ENCODE results near the gene ZNF831. TPM values are rescaled to one million over a fixed set of nuclear protein-coding genes. Genes with fewer than 3 reads are reported as not detected.

ZNF831 gene
- polyA plus RNA-seq, 3 donors, result 0.09 TPM

DNA sequence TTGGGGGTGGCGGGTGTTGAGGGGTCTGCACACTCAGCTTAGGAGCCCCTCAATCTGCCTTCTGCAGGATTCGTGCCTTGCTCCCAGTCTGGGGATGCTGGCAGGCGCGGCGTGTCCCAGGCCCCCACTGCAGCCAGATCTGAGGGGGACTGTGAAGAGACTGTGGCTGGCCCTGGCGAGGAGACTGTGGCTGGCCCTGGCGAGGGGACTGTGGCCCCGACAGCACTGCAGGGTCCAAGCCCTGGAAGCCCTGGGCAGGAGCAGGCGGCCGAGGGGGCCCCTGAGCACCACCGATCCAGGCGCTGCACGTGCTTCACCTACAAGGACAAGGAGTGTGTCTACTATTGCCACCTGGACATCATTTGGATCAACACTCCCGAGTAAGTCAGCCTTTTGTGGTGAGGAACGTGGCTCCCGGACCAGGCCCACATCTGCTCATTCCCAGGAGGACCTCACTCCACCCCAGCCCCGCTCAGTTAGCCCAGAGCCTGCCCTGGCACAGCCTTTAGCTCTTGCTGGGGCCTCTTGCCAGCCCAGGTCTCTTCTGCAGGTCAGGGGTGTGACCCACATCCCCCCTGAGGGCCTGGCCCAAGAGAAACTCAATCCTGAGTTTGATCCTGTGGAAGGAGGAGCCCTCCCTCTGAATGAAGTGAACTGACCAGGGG, 137.9 kb downstream of the ZNF831 start:
- DNase-seq, result no peak

DNA sequence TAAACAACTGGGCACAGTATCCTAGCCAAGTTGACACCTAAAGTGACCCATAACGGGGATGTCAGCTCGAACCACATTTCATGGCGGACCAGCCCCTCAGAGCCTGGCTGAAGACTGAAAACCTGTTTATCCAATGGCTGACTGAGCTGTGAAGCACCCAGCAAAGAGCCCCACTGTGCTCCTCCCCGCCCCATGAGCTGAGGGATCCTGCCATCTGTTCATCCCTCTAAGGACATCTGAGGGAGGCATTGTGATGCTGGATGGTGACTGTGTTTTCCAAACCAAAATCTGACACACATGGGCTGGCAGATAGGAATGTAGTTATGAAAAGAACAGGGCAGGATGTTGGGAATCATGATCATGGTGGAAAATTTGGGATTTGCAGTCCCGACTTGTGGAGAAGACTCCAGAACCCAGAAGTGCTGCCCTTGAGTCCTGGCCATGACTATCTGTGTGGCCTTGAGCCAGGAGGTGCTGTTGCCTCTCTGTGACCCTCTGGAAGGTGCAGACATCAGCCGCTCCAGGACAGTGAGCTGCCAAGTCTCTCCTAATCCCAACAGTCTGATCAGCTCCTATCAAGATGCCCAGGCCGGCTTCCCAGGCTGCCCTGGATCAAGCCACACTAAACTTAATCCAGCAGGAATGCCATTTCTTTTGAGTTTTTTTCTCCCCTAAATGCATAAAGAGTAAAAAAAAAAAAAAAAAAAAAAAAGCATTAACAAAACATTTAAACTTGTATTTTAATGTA, 142.5 kb downstream of the ZNF831 start:
- no peak for DNase-seq

DNA sequence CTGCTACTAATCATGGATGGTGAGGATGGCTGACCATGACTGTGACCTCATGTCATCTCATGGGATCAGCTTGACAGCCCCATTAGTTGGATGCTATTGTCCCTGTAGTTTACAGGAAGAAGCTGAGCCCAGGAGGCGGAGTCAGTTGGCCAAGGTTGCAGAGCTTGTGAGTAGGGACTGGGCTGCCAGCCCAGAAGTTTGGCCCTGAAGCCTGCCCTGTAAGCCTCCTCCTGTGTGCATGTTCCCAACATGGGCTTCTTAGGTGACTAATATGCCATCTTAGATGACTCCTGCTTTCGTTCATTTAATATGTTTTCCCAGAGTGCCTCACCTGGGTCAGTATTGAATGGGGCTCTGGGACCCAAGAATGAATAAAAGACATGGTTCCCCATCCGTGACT, 143.6 kb downstream of the ZNF831 start:
- no peak for DNase-seq

Other genes starting within 250 kb of the ZNF831 start
- 100 to 1,000 TPM; 129 to 156 (median 149) TPM for gene NELFCD, start 182.6 kb upstream of the ZNF831 start, polyA plus RNA-seq (ENCODE audit: insufficient read length in 3 of 3)
- 10 to 100 TPM; 74.9 to 80.5 (median 79.5) TPM for gene CTSZ, start 156.6 kb upstream of the ZNF831 start, polyA plus RNA-seq (ENCODE audit: insufficient read length in 3 of 3)
- gene TUBB1, start 144.4 kb upstream of the ZNF831 start, polyA plus RNA-seq (ENCODE audit: insufficient read length in 3 of 3), result 1 to 10 TPM; 1.6 to 3.2 (median 2.5) TPM
- gene ATP5F1E, start 131.5 kb upstream of the ZNF831 start, polyA plus RNA-seq (ENCODE audit: insufficient read length in 3 of 3), result 100 to 1,000 TPM; 155 to 257 (median 174) TPM
- gene PRELID3B, start 121.0 kb upstream of the ZNF831 start, polyA plus RNA-seq (ENCODE audit: insufficient read length in 3 of 3), result 10 to 100 TPM; 62.2 to 72.7 (median 65.6) TPM
- 1 to 10 TPM; 5.0 to 6.1 (median 5.1) TPM for gene EDN3, start 136.8 kb downstream of the ZNF831 start, polyA plus RNA-seq (ENCODE audit: insufficient read length in 3 of 3)